Chondrocyte (in vitro differentiated cells): ENCODE results near the gene PRAMEF12. TPM values are rescaled to one million over a fixed set of nuclear protein-coding genes. Genes with fewer than 3 reads are reported as not detected.

Experiments
- DNase-seq: peaks from one replicate; pipeline ENCODE4 v3.0.0; 2021; ENCODE audit warnings: mixed read lengths, low spot score
- H3K27ac Mint-ChIP-seq: one replicate; pipeline ENCODE4 v1.8.0; 2021; ENCODE audit warnings: mild to moderate bottlenecking, moderate library complexity, mixed read lengths; ENCODE audit not compliant: unreplicated experiment
- H3K27me3 Mint-ChIP-seq: 2 replicates; pipeline ENCODE4 v1.8.0; 2021; ENCODE audit warnings: low read depth, mixed read lengths
- H3K36me3 Mint-ChIP-seq: 2 replicates; pipeline ENCODE4 v1.8.0; 2021; ENCODE audit warnings: low read depth, mixed read lengths
- H3K4me1 Mint-ChIP-seq: 2 replicates; pipeline ENCODE4 v1.8.0; 2021; ENCODE audit warnings: low read depth, mild to moderate bottlenecking, mixed read lengths
- H3K4me3 Mint-ChIP-seq: one replicate; pipeline ENCODE4 v1.8.0; 2021; ENCODE audit warnings: mild to moderate bottlenecking, moderate library complexity, mixed read lengths; ENCODE audit not compliant: unreplicated experiment
- H3K9me3 Mint-ChIP-seq: 2 replicates; pipeline ENCODE4 v1.8.0; 2021; ENCODE audit warnings: low read depth, mixed read lengths
- total RNA-seq: library from RNA; stranded (reverse); gene quantifications from 3 replicates; pipeline ENCODE4 v1.2.1, GENCODE V29; 2021
- TF ChIP-seq, protein P1 (sequence below): fragments of 200-600 bp; sonication (generic); IDR thresholded peaks from 2 replicates; pipeline ENCODE4 v1.5.0; 2021; ENCODE audit warnings: antibody characterized with exemption, mild to moderate bottlenecking, moderate library complexity

PRAMEF12 gene
- total RNA-seq, 1 donor from 2014 or later, result not detected

DNA sequence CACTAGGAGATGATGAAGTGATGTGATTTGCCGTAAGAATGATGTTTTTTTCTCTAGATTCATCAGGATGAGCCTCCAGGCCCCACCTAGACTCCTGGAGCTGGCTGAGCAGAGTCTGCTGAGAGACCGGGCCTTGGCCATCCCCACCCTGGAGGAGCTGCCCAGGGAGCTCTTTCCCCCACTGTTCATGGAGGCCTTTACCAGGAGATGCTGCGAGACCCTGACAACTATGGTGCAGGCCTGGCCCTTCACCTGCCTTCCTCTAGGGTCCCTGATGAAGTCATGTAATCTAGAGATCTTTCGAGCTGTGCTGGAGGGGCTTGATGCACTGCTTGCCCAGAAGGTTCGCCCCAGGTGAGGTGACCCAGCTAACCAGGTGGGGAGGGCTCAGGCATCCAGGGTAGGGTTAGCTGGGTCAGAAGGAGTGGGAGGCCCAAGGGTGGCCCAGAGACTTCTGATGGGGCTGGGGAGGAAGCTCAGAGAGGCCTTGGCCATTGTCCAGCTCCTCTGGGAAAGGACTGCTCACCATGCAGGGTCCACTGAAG lies 1.3 kb downstream of the PRAMEF12 start:
- no peak overlapping the region for H3K4me3 Mint-ChIP-seq
- H3K27ac Mint-ChIP-seq, result no peak overlapping the region
- peaks cover 3% of the 10 kb centered on the region for H3K27me3 Mint-ChIP-seq

DNA sequence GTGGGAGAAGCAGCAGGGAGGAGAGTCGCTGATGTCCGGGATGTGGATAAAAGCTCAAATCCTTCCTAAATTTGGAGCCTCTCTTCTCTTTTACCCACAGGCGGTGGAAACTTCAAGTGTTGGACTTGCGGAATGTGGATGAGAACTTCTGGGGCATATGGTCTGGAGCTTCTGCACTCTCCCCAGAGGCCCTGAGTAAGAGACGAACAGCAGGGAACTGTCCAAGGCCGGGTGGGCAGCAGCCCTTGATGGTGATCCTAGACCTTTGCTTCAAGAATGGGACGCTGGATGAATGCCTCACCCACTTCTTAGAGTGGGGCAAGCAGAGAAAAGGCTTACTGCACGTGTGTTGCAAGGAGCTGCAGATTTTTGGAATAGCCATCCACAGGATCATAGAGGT lies 1.9 kb downstream of the PRAMEF12 start:
- Mint-ChIP-seq H3K27ac (no peak overlapping the region), H3K4me1 (no peaks in the 10 kb centered on the region), H3K27me3 (no peaks in the 10 kb centered on the region), H3K36me3 (no peaks in the 10 kb centered on the region), H3K4me3 (no peak overlapping the region), H3K9me3 (no peaks in the 10 kb centered on the region)
- TF ChIP-seq, protein P1, sequence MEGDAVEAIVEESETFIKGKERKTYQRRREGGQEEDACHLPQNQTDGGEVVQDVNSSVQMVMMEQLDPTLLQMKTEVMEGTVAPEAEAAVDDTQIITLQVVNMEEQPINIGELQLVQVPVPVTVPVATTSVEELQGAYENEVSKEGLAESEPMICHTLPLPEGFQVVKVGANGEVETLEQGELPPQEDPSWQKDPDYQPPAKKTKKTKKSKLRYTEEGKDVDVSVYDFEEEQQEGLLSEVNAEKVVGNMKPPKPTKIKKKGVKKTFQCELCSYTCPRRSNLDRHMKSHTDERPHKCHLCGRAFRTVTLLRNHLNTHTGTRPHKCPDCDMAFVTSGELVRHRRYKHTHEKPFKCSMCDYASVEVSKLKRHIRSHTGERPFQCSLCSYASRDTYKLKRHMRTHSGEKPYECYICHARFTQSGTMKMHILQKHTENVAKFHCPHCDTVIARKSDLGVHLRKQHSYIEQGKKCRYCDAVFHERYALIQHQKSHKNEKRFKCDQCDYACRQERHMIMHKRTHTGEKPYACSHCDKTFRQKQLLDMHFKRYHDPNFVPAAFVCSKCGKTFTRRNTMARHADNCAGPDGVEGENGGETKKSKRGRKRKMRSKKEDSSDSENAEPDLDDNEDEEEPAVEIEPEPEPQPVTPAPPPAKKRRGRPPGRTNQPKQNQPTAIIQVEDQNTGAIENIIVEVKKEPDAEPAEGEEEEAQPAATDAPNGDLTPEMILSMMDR, result no peak
- no peak for DNase-seq

More for the DNA sequence above, 1.3 kb downstream of the PRAMEF12 start:
- no peaks in the 10 kb centered on the region for H3K4me1 Mint-ChIP-seq
- no peak for DNase-seq
- no peaks in the 10 kb centered on the region for H3K36me3 Mint-ChIP-seq
- TF ChIP-seq, protein P1, result no peak
- no peaks in the 10 kb centered on the region for H3K9me3 Mint-ChIP-seq

DNA sequence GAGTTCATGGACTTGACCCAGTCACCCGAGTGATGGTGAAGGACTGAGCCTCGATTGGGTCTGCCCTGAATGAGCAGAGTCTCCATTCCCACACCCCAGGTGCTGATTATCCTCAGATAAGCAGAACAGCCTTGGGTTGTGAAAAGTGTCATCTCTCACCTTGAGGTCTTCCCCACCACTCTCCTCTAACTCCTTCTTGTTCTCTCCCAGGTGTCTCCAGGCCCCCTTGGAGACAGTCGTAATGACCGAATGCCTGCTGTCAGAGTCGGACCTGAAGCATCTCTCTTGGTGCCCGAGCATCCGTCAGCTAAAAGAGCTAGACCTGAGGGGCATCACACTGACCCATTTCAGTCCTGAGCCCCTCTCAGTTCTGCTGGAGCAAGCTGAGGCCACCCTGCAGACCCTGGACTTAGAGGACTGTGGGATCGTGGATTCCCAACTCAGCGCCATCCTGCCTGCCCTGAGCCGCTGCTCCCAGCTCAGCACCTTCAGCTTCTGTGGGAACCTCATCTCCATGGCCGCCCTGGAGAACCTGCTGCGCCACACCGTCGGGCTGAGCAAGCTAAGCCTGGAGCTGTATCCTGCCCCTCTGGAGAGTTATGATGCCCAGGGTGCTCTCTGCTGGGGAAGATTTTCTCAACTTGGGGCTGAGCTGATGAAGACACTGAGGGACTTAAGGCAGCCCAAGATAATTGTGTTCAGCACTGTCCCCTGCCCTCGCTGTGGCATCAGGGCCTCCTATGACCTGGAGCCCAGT lies 3.4 kb downstream of the PRAMEF12 start:
- no peaks in the 10 kb centered on the region for H3K9me3 Mint-ChIP-seq
- TF ChIP-seq, protein P1, result no peak
- H3K4me3 Mint-ChIP-seq, result no peak overlapping the region
- no peaks in the 10 kb centered on the region for H3K4me1 Mint-ChIP-seq
- DNase-seq, result no peak
- H3K36me3 Mint-ChIP-seq, result no peaks in the 10 kb centered on the region
- H3K27ac Mint-ChIP-seq, result no peak overlapping the region
- no peaks in the 10 kb centered on the region for H3K27me3 Mint-ChIP-seq

DNA sequence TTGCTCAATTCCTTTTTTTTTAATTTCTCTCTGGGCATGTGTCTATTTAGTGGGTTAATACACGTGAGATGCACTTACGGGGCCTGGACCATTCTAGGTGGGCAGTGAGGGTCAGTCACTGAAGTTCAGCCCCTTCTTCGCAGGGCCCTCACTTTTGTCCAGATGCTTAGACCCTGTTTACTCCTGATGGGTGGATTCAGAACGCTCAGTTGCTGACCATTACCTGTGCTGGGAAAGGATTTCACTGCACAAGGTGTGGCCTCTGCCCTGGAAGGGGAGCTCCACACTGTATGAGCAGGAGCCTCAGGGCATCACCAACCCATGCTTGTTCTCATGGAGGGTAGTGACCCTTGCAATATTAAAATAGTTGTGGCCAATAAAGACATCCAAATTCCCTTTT lies 4.5 kb downstream of the PRAMEF12 start:
- Mint-ChIP-seq H3K4me1 (no peaks in the 10 kb centered on the region), H3K4me3 (no peak overlapping the region), H3K27me3 (no peaks in the 10 kb centered on the region), H3K27ac (no peak overlapping the region), H3K9me3 (no peaks in the 10 kb centered on the region), H3K36me3 (no peaks in the 10 kb centered on the region)
- TF ChIP-seq, protein P1, result no peak
- no peak for DNase-seq

DNA sequence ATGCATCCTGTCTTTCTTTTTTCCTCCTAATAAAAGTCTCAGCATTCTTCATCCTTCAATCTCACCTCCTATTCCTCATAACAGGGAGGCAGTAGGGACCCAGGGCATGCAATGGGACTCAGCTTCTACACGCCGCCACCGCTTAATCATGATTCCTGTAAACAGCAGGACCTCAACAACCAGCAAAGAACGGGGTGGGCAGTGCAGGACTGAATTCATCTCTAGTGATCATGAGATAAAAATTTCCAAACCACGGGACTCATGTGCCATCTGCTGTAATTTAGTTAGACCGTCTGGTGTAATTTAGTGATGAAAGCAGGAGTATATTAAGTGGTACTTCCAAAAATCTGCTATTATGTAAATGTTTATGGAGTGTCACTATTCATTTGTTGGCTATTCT lies 5.4 kb downstream of the PRAMEF12 start:
- Mint-ChIP-seq H3K4me1 (no peaks in the 10 kb centered on the region), H3K4me3 (no peak overlapping the region), H3K27me3 (no peaks in the 10 kb centered on the region), H3K36me3 (no peaks in the 10 kb centered on the region), H3K27ac (no peak overlapping the region), H3K9me3 (peaks cover 2% of the 10 kb centered on the region)
- no peak for DNase-seq
- TF ChIP-seq, protein P1, result no peak
